Hepatocyte (in vitro differentiated cells): Measurements from ENCODE around the gene KCNQ4. TPM values are rescaled to one million over a fixed set of nuclear protein-coding genes. Genes with fewer than 3 reads are reported as not detected.

ENCODE experiments used
- DNase-seq: peaks from one replicate; pipeline ENCODE4 v3.0.0-alpha.2; 2016; ENCODE audit warnings: low spot score
- H2AFZ ChIP-seq: fragments of 200-600 bp; sonication (generic); 2 replicates; pipeline ENCODE4 v1.6.0; 2016; ENCODE audit warnings: antibody characterized with exemption, mild to moderate bottlenecking
- H3K27ac ChIP-seq: fragments of 200-600 bp; sonication (generic); 2 replicates; pipeline ENCODE4 v1.5.1; 2016; ENCODE audit warnings: mild to moderate bottlenecking
- H3K27me3 ChIP-seq: fragments of 200-600 bp; sonication (generic); 2 replicates; pipeline ENCODE4 v1.6.1; 2016
- H3K36me3 ChIP-seq: fragments of 200-600 bp; sonication (generic); replicated peaks from 2 replicates; pipeline ENCODE4 v1.5.1; 2016; ENCODE audit warnings: low read depth; ENCODE audit not compliant: insufficient read depth
- H3K4me1 ChIP-seq: fragments of 200-600 bp; sonication (generic); 2 replicates; pipeline ENCODE4 v1.5.1; 2016; ENCODE audit warnings: mild to moderate bottlenecking, moderate library complexity; ENCODE audit not compliant: insufficient read depth
- H3K4me2 ChIP-seq: fragments of 200-600 bp; sonication (generic); 2 replicates; pipeline ENCODE4 v1.6.0; 2016
- H3K4me3 ChIP-seq: fragments of 200-600 bp; sonication (generic); 2 replicates; pipeline ENCODE4 v1.5.1; 2016; ENCODE audit warnings: mild to moderate bottlenecking
- H3K79me2 ChIP-seq: fragments of 200-600 bp; sonication (generic); 2 replicates; pipeline ENCODE4 v1.6.0; 2017; ENCODE audit warnings: mild to moderate bottlenecking
- H3K9me2 ChIP-seq: fragments of 200-600 bp; sonication (generic); replicated peaks from 2 replicates; pipeline ENCODE4 v1.6.0; 2017; ENCODE audit warnings: mild to moderate bottlenecking; ENCODE audit not compliant: insufficient read depth
- H3K9me3 ChIP-seq: fragments of 200-600 bp; sonication (generic); 2 replicates; pipeline ENCODE4 v1.5.1; 2016; ENCODE audit warnings: low read depth, mild to moderate bottlenecking
- H4K20me1 ChIP-seq: fragments of 200-600 bp; sonication (generic); 2 replicates; pipeline ENCODE4 v1.6.0; 2016; ENCODE audit warnings: mild to moderate bottlenecking; ENCODE audit not compliant: insufficient read depth, poor library complexity, severe bottlenecking
- EZH2 ChIP-seq: fragments of 200-600 bp; sonication (generic); IDR thresholded peaks from 2 replicates; pipeline ENCODE4 v1.6.1; 2016; ENCODE audit warnings: antibody characterized with exemption, mild to moderate bottlenecking, borderline replicate concordance
- EZH2phosphoT487 ChIP-seq: fragments of 200-600 bp; sonication (generic); IDR thresholded peaks from one replicate; pipeline ENCODE4 v1.6.1; 2018; ENCODE audit warnings: antibody characterized with exemption, mild to moderate bottlenecking, low read depth, moderate library complexity; ENCODE audit not compliant: unreplicated experiment, severe bottlenecking
- WGBS: methylation state at CpG from one replicate; pipeline ENCODE4 v1.1.6; 2016; ENCODE audit warnings: low lambda C conversion rate; ENCODE audit errors: missing lambda C conversion rate; 5-methylcytosine and 5-hydroxymethylcytosine counted together
- polyA plus RNA-seq: library from polyadenylated mRNA; unstranded; fragments of >200 nt; fragmentation: Nextera tagmentation; extraction: Ambion mirVana; gene quantifications from 2 replicates; pipeline ENCODE4 v1.2.1, GENCODE V29; 2016
- total RNA-seq: library from RNA; depleted of rRNA; stranded (reverse); fragments of >200 nt; gene quantifications from 2 replicates; pipeline ENCODE4 v1.2.3, GENCODE V29; 2014
- TF ChIP-seq, protein P1 (sequence below): fragments of 200-600 bp; sonication (generic); IDR thresholded peaks from 2 replicates; pipeline ENCODE4 v1.5.1; 2016; ENCODE audit warnings: antibody characterized with exemption, mild to moderate bottlenecking; ENCODE audit not compliant: poor library complexity

The KCNQ4 gene
- total and polyA plus RNA-seq, 2 experiments from 2014 or later, result not detected

DNA sequence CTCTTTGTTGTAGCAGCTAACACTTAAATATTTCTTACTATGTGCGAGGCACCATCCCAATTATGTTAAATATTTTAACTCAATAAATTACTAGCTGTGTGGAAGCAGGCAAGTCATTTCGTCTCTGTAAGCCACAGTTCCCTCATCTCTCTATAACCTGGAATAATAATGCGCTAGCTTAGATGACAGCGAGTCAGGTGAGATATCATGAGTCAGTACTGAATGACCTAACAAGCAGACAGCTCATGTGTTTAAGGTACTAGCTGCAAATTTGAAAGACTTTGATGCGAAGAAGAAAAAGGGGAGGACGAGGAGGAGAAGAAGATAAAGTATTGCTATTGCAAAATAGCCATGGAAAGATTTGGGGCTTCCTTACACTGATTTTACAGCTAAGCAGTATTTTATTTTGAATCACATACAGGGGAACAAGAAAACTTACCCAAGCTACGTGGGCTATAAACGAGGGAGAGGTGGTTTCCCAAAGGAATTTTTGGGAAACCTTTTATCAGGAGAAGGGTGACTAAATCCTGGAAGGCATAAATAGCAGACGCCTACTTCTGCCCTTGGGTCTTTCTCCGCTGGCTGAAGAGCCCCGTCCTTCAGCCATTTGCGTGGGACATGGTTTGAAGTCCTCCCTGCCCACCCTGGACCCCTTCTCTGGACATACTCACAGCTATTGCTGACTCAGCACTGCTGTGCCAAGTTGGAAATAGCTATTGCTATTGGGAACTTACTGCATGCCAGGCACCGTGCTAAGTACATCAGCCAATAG, 69.7 kb downstream of the KCNQ4 start:
- H3K27me3 ChIP-seq, result no peaks in the 10 kb centered on the region
- no peak overlapping the region for H2AFZ ChIP-seq
- no peaks in the 10 kb centered on the region for H3K79me2 ChIP-seq
- no peak overlapping the region for H3K4me2 ChIP-seq
- H3K4me1 ChIP-seq, result no peaks in the 10 kb centered on the region
- TF ChIP-seq, protein P1, sequence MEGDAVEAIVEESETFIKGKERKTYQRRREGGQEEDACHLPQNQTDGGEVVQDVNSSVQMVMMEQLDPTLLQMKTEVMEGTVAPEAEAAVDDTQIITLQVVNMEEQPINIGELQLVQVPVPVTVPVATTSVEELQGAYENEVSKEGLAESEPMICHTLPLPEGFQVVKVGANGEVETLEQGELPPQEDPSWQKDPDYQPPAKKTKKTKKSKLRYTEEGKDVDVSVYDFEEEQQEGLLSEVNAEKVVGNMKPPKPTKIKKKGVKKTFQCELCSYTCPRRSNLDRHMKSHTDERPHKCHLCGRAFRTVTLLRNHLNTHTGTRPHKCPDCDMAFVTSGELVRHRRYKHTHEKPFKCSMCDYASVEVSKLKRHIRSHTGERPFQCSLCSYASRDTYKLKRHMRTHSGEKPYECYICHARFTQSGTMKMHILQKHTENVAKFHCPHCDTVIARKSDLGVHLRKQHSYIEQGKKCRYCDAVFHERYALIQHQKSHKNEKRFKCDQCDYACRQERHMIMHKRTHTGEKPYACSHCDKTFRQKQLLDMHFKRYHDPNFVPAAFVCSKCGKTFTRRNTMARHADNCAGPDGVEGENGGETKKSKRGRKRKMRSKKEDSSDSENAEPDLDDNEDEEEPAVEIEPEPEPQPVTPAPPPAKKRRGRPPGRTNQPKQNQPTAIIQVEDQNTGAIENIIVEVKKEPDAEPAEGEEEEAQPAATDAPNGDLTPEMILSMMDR, result no peak
- H3K36me3 ChIP-seq, result no peaks in the 10 kb centered on the region
- no peak overlapping the region for H3K4me3 ChIP-seq
- WGBS, result 87% methylated on average over 13 of the region's 13 CpGs
- H3K27ac ChIP-seq, result no peak overlapping the region
- DNase-seq, result no peak
- H3K9me3 ChIP-seq, result no peaks in the 10 kb centered on the region
- no peaks in the 10 kb centered on the region for H4K20me1 ChIP-seq
- no peaks in the 10 kb centered on the region for H3K9me2 ChIP-seq

DNA sequence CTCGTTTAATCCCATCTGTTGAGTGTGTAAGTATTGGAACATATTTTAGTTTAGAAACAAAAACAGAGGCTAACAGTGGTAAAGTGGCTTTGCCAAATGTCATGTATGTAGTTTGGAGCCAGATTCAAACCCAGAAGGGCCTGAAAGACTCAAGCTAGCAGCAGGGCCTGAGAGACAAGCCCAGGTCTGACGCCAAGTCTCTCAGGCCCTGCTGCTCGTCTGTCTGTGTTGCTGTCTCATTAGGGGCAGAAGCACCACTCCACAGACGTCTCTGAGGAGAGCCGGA, 70.2 kb downstream of the KCNQ4 start:
- Histone ChIP-seq H3K4me2 (no peak overlapping the region), H3K4me1 (no peaks in the 10 kb centered on the region), H3K27ac (no peak overlapping the region), H4K20me1 (no peaks in the 10 kb centered on the region), H3K9me3 (no peaks in the 10 kb centered on the region), H3K27me3 (no peaks in the 10 kb centered on the region), H3K79me2 (no peaks in the 10 kb centered on the region), H2AFZ (no peak overlapping the region), H3K9me2 (no peaks in the 10 kb centered on the region), H3K4me3 (no peak overlapping the region), H3K36me3 (no peaks in the 10 kb centered on the region)
- DNase-seq, result no peak
- no peak for TF ChIP-seq EZH2phosphoT487
- TF ChIP-seq, protein P1, result no peak
- no peak for TF ChIP-seq EZH2
- 76% methylated on average over 5 of the region's 5 CpGs for WGBS

DNA sequence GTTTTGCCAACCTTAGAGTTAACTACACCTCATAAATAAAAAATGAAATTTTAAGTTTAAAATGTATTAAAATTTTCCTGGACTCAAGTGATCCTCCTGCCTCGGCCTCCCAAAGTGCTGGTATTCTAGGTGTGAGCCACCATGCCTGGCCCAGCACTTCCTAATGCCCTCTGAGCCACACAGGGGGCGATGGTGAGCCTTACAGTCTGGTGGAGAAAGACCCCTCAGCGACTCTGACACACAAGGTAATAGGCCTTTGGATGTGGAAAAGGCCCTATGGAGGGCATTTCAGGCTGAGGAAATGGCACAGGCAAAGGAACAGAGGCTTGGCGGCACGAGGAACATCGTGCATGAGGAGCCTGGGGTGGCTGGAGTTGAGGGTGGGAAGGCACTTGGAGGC, 71.9 kb downstream of the KCNQ4 start:
- Histone ChIP-seq H3K36me3 (no peaks in the 10 kb centered on the region), H3K9me3 (no peaks in the 10 kb centered on the region), H3K27me3 (peaks cover 9% of the 10 kb centered on the region), H3K4me2 (no peak overlapping the region), H3K4me3 (no peak overlapping the region), H3K9me2 (no peaks in the 10 kb centered on the region), H3K4me1 (no peaks in the 10 kb centered on the region), H3K27ac (no peak overlapping the region), H4K20me1 (no peaks in the 10 kb centered on the region), H3K79me2 (no peaks in the 10 kb centered on the region), H2AFZ (no peak overlapping the region)
- TF ChIP-seq, protein P1, result peak; percentile 18
- TF ChIP-seq EZH2phosphoT487, result no peak
- 80% methylated on average over 6 of the region's 6 CpGs for WGBS
- no peak for DNase-seq

DNA sequence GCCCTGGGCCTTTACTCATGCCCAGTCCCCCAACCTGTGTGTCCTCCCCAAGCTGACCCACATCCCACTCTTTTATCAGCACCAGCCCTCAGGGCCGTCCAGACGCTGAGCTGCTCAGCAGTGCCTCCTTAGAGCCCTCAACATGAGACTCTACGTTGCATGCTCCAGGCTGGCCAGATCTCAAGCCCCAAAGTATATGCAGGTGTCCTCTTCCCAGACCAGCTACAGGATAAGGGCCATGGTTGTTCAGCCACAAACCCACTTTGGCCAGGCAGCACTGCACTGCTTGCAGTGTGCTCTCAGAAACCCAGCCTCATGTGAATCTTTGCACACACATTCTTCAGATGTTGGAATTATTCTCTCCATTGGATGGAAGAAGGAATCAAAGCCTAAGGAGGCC, 72.5 kb downstream of the KCNQ4 start:
- WGBS, result 67% methylated on average over 3 of the region's 3 CpGs
- H3K9me3 ChIP-seq, result no peaks in the 10 kb centered on the region
- TF ChIP-seq, protein P1, result no peak
- TF ChIP-seq EZH2phosphoT487 (no peak), EZH2 (no peak)
- H3K27ac ChIP-seq, result no peak overlapping the region
- H3K79me2 ChIP-seq, result no peaks in the 10 kb centered on the region
- DNase-seq, result no peak
- peaks cover 5% of the 10 kb centered on the region for H3K4me1 ChIP-seq
- no peaks in the 10 kb centered on the region for H4K20me1 ChIP-seq
- peaks cover 15% of the 10 kb centered on the region for H3K27me3 ChIP-seq
- no peak overlapping the region for H3K4me3 ChIP-seq
- H3K9me2 ChIP-seq, result no peaks in the 10 kb centered on the region
- H3K4me2 ChIP-seq, result no peak overlapping the region
- no peaks in the 10 kb centered on the region for H3K36me3 ChIP-seq
- no peak overlapping the region for H2AFZ ChIP-seq
